C4-2B (cell line): Measurements from ENCODE around the gene KIF7.

Experiments used
- ZFX ChIP-seq: fragments of 450-650 bp; IDR thresholded peaks from 2 replicates; pipeline ENCODE4 v1.6.1; 2017
- TF ChIP-seq, protein P1 (sequence below): fragments of 450-650 bp; conservative IDR thresholded peaks from 2 replicates; pipeline ENCODE4 v1.5.1; 2017; ENCODE audit warnings: mild to moderate bottlenecking

DNA sequence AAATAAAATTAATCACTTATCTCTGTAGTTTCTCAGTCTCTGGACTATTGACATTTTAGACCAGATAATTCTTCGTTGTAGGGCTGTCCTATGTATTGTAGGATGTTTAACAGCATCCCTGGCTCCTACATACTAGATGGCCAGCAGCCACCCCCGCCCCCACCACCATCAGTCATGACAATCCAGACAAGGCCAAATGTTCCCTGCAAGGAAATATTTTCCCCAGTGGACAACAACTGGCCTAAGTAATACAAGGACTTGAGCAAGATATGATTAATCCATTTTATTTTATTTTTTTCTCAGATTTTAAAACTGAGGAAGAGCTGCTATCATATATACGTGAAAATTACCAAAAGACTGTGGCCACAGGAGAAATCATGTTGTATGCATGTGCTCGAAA, 56.2 kb downstream of the KIF7 start:
- TF ChIP-seq, protein P1, sequence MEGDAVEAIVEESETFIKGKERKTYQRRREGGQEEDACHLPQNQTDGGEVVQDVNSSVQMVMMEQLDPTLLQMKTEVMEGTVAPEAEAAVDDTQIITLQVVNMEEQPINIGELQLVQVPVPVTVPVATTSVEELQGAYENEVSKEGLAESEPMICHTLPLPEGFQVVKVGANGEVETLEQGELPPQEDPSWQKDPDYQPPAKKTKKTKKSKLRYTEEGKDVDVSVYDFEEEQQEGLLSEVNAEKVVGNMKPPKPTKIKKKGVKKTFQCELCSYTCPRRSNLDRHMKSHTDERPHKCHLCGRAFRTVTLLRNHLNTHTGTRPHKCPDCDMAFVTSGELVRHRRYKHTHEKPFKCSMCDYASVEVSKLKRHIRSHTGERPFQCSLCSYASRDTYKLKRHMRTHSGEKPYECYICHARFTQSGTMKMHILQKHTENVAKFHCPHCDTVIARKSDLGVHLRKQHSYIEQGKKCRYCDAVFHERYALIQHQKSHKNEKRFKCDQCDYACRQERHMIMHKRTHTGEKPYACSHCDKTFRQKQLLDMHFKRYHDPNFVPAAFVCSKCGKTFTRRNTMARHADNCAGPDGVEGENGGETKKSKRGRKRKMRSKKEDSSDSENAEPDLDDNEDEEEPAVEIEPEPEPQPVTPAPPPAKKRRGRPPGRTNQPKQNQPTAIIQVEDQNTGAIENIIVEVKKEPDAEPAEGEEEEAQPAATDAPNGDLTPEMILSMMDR: no peak
- TF ChIP-seq ZFX: no peak
